WTC11 (cell line): ENCODE measurements around the gene SHMT1. TPM values are rescaled to one million over a fixed set of nuclear protein-coding genes. Genes with fewer than 3 reads are reported as not detected.

Experiments used
- ATAC-seq: fragments of 200-7000 bp; cut with Tn5 transposase; 2 replicates; pipeline ENCODE4 v1.10.0; 2021; ENCODE audit warnings: mild to moderate bottlenecking, moderate library complexity
- CTCF ChIA-PET: fragments of 300-600 bp; sonication (Branson Sonifier 250); formaldehyde crosslinking; loops from one replicate; lab custom pipeline; 2021; ENCODE audit warnings: antibody characterized with exemption; lab: Charles Lee
- POLR2A ChIA-PET: fragments of 350-600 bp; sonication (Branson Sonifier 250); formaldehyde crosslinking; loops from one replicate; lab custom pipeline; 2021; ENCODE audit warnings: antibody characterized with exemption; lab: Charles Lee
- DNase-seq: peaks from one replicate; pipeline ENCODE4 v3.0.0; 2021; ENCODE audit warnings: low spot score
- H3K27ac Mint-ChIP-seq: 2 replicates; pipeline ENCODE4 v1.8.0; 2021; ENCODE audit warnings: mixed read lengths
- H3K27me3 Mint-ChIP-seq: 2 replicates; pipeline ENCODE4 v1.8.0; 2021; ENCODE audit warnings: low read depth, mild to moderate bottlenecking, moderate library complexity, mixed read lengths
- H3K36me3 Mint-ChIP-seq: 2 replicates; pipeline ENCODE4 v1.8.0; 2021; ENCODE audit warnings: mixed read lengths
- H3K4me1 Mint-ChIP-seq: 2 replicates; pipeline ENCODE4 v1.8.0; 2022; ENCODE audit warnings: mixed read lengths
- H3K4me3 Mint-ChIP-seq: 2 replicates; pipeline ENCODE4 v1.8.0; 2021; ENCODE audit warnings: mild to moderate bottlenecking, moderate library complexity, mixed read lengths
- H3K9me3 Mint-ChIP-seq: 2 replicates; pipeline ENCODE4 v1.8.0; 2021; ENCODE audit warnings: mixed read lengths
- FOXJ3 ChIP-seq: sonication (generic); formaldehyde crosslinking; IDR thresholded peaks from 2 replicates; pipeline ENCODE4 v1.9.0; 2021; ENCODE audit warnings: missing genetic modification reagents, mild to moderate bottlenecking, borderline replicate concordance
- GTF2I ChIP-seq: fragments of 250-450 bp; sonication (Bioruptor Pico); conservative IDR thresholded peaks from 2 replicates; pipeline ENCODE4 v1.4.0; 2021; ENCODE audit warnings: mild to moderate bottlenecking
- IRF2 ChIP-seq: sonication (generic); formaldehyde crosslinking; IDR thresholded peaks from 2 replicates; pipeline ENCODE4 v1.8.0; 2022; ENCODE audit warnings: low read depth, missing genetic modification reagents, borderline replicate concordance
- JUN ChIP-seq: sonication (generic); formaldehyde crosslinking; IDR thresholded peaks from 2 replicates; pipeline ENCODE4 v1.8.0; 2023; ENCODE audit warnings: mild to moderate bottlenecking, missing genetic modification reagents
- MYBL2 ChIP-seq: sonication (generic); formaldehyde crosslinking; IDR thresholded peaks from 2 replicates; pipeline ENCODE4 v1.8.1; 2023; ENCODE audit warnings: mild to moderate bottlenecking, moderate library complexity, missing genetic modification reagents
- NFATC4 ChIP-seq: fragments of 250-450 bp; sonication (Bioruptor Pico); IDR thresholded peaks from 2 replicates; pipeline ENCODE4 v1.9.0; 2021; ENCODE audit warnings: mild to moderate bottlenecking
- NFYB ChIP-seq: sonication (generic); formaldehyde crosslinking; conservative IDR thresholded peaks from 2 replicates; pipeline ENCODE4 v1.8.0; 2022; ENCODE audit warnings: low read depth, missing genetic modification reagents
- NR3C1 ChIP-seq: sonication (generic); formaldehyde crosslinking; conservative IDR thresholded peaks from 2 replicates; pipeline ENCODE4 v1.8.1; 2023; ENCODE audit warnings: low read depth, mild to moderate bottlenecking, missing genetic modification reagents
- RORB ChIP-seq: fragments of 250-450 bp; sonication (Bioruptor Pico); IDR thresholded peaks from 2 replicates; pipeline ENCODE4 v1.9.0; 2021; ENCODE audit warnings: mild to moderate bottlenecking
- SOX15 ChIP-seq: fragments of 250-450 bp; sonication (Bioruptor Pico); IDR thresholded peaks from 2 replicates; pipeline ENCODE4 v1.9.0; 2021; ENCODE audit warnings: mild to moderate bottlenecking
- TCF7 ChIP-seq: sonication (generic); formaldehyde crosslinking; IDR thresholded peaks from 2 replicates; pipeline ENCODE4 v1.8.0; 2022; ENCODE audit warnings: mild to moderate bottlenecking, low read depth, missing genetic modification reagents, moderate library complexity
- TEAD1 ChIP-seq: sonication (generic); formaldehyde crosslinking; IDR thresholded peaks from 2 replicates; pipeline ENCODE4 v1.8.0; 2022; ENCODE audit warnings: mild to moderate bottlenecking, missing genetic modification reagents
- ZBTB21 ChIP-seq: sonication (generic); formaldehyde crosslinking; IDR thresholded peaks from 2 replicates; pipeline ENCODE4 v1.8.1; 2023; ENCODE audit warnings: mild to moderate bottlenecking, missing genetic modification reagents, borderline replicate concordance
- ZNF121 ChIP-seq: sonication (generic); formaldehyde crosslinking; IDR thresholded peaks from 2 replicates; pipeline ENCODE4 v1.8.0; 2023; ENCODE audit warnings: missing genetic modification reagents
- ZNF138 ChIP-seq: sonication (generic); formaldehyde crosslinking; conservative IDR thresholded peaks from 2 replicates; pipeline ENCODE4 v1.8.1; 2022; ENCODE audit warnings: mild to moderate bottlenecking, moderate library complexity, missing genetic modification reagents
- ZNF219 ChIP-seq: sonication (generic); formaldehyde crosslinking; IDR thresholded peaks from 2 replicates; pipeline ENCODE4 v1.8.0; 2023; ENCODE audit warnings: missing genetic modification reagents, mild to moderate bottlenecking, borderline replicate concordance
- total RNA-seq: library from RNA; stranded (reverse); gene quantifications from 3 replicates; pipeline ENCODE4 v1.2.3, GENCODE V29; 2021
- TF ChIP-seq, protein P1 (sequence below): fragments of 250-450 bp; sonication (Bioruptor Pico); IDR thresholded peaks from 2 replicates; pipeline ENCODE4 v1.9.0; 2021; ENCODE audit warnings: mild to moderate bottlenecking, borderline replicate concordance
- TF ChIP-seq, protein P2 (sequence below): sonication (generic); formaldehyde crosslinking; IDR thresholded peaks from 2 replicates; pipeline ENCODE4 v1.8.1; 2022; ENCODE audit warnings: low read depth, mild to moderate bottlenecking, moderate library complexity, missing genetic modification reagents, borderline replicate concordance
- TF ChIP-seq, protein P3 (sequence below): sonication (generic); formaldehyde crosslinking; IDR thresholded peaks from 2 replicates; pipeline ENCODE4 v1.8.1; 2022; ENCODE audit warnings: mild to moderate bottlenecking, missing genetic modification reagents, moderate library complexity, borderline replicate concordance
- TF ChIP-seq, protein P4 (sequence below): sonication (generic); formaldehyde crosslinking; IDR thresholded peaks from 2 replicates; pipeline ENCODE4 v1.8.1; 2023; ENCODE audit warnings: mild to moderate bottlenecking, missing genetic modification reagents, moderate library complexity
- TF ChIP-seq, protein P5 (sequence below): sonication (generic); formaldehyde crosslinking; IDR thresholded peaks from 2 replicates; pipeline ENCODE4 v1.8.1; 2023; ENCODE audit warnings: mild to moderate bottlenecking, missing genetic modification reagents
- TF ChIP-seq, protein P6 (sequence below): sonication (generic); formaldehyde crosslinking; IDR thresholded peaks from 2 replicates; pipeline ENCODE4 v1.8.1; 2023; ENCODE audit warnings: mild to moderate bottlenecking, missing genetic modification reagents, moderate library complexity
- TF ChIP-seq, protein P7 (sequence below): fragments of 250-450 bp; sonication (Bioruptor Pico); IDR thresholded peaks from 2 replicates; pipeline ENCODE4 v1.9.0; 2021; ENCODE audit warnings: moderate library complexity, mild to moderate bottlenecking, inconsistent platforms, borderline replicate concordance

The SHMT1 gene
- total RNA-seq, 1 experiment from 2014 or later: 49.2 TPM

DNA sequence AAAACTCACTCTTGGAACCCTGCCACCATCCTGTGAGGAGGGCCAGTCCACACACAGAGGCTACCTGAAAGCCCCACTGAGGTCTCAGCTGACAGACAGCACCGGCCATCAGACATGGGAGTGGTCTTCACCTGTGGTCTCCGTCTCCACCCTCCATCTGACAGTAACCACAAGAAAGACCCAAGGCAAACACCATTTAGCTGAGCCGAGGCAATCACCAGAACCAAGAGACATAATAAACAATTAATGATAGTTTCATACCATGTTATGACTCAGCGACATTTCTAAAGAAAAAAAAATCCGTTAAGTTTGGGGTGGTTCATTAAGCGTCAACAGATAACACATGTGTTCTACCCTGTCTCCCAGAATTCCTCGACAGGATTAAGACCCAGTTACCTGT lies 8.1 kb upstream of the SHMT1 start:
- H3K4me3 Mint-ChIP-seq: no peak overlapping the region
- TF ChIP-seq GTF2I (CRISPR knock-in tag) (no peak), IRF2 (no peak), ZNF138 (CRISPR knock-in tag) (no peak)
- TF ChIP-seq, protein P1, sequence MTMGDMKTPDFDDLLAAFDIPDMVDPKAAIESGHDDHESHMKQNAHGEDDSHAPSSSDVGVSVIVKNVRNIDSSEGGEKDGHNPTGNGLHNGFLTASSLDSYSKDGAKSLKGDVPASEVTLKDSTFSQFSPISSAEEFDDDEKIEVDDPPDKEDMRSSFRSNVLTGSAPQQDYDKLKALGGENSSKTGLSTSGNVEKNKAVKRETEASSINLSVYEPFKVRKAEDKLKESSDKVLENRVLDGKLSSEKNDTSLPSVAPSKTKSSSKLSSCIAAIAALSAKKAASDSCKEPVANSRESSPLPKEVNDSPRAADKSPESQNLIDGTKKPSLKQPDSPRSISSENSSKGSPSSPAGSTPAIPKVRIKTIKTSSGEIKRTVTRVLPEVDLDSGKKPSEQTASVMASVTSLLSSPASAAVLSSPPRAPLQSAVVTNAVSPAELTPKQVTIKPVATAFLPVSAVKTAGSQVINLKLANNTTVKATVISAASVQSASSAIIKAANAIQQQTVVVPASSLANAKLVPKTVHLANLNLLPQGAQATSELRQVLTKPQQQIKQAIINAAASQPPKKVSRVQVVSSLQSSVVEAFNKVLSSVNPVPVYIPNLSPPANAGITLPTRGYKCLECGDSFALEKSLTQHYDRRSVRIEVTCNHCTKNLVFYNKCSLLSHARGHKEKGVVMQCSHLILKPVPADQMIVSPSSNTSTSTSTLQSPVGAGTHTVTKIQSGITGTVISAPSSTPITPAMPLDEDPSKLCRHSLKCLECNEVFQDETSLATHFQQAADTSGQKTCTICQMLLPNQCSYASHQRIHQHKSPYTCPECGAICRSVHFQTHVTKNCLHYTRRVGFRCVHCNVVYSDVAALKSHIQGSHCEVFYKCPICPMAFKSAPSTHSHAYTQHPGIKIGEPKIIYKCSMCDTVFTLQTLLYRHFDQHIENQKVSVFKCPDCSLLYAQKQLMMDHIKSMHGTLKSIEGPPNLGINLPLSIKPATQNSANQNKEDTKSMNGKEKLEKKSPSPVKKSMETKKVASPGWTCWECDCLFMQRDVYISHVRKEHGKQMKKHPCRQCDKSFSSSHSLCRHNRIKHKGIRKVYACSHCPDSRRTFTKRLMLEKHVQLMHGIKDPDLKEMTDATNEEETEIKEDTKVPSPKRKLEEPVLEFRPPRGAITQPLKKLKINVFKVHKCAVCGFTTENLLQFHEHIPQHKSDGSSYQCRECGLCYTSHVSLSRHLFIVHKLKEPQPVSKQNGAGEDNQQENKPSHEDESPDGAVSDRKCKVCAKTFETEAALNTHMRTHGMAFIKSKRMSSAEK: no peak
- TF ChIP-seq, protein P2, sequence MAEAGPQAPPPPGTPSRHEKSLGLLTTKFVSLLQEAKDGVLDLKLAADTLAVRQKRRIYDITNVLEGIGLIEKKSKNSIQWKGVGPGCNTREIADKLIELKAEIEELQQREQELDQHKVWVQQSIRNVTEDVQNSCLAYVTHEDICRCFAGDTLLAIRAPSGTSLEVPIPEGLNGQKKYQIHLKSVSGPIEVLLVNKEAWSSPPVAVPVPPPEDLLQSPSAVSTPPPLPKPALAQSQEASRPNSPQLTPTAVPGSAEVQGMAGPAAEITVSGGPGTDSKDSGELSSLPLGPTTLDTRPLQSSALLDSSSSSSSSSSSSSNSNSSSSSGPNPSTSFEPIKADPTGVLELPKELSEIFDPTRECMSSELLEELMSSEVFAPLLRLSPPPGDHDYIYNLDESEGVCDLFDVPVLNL (CRISPR knock-in tag): no peak
- TF ChIP-seq, protein P3, sequence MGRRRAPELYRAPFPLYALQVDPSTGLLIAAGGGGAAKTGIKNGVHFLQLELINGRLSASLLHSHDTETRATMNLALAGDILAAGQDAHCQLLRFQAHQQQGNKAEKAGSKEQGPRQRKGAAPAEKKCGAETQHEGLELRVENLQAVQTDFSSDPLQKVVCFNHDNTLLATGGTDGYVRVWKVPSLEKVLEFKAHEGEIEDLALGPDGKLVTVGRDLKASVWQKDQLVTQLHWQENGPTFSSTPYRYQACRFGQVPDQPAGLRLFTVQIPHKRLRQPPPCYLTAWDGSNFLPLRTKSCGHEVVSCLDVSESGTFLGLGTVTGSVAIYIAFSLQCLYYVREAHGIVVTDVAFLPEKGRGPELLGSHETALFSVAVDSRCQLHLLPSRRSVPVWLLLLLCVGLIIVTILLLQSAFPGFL (CRISPR knock-in tag): no peak
- ATAC-seq (no peak), DNase-seq (no peak)
- peaks cover 13% of the 10 kb centered on the region for H3K9me3 Mint-ChIP-seq
- H3K4me1 Mint-ChIP-seq: no peaks in the 10 kb centered on the region
- ChIA-PET POLR2A (no interaction called here), CTCF (no interaction called here)
- H3K27me3 Mint-ChIP-seq: peaks cover 2% of the 10 kb centered on the region; the same call in 1 of the 2 replicates
- no peak overlapping the region for H3K27ac Mint-ChIP-seq
- H3K36me3 Mint-ChIP-seq: peaks cover 7% of the 10 kb centered on the region

DNA sequence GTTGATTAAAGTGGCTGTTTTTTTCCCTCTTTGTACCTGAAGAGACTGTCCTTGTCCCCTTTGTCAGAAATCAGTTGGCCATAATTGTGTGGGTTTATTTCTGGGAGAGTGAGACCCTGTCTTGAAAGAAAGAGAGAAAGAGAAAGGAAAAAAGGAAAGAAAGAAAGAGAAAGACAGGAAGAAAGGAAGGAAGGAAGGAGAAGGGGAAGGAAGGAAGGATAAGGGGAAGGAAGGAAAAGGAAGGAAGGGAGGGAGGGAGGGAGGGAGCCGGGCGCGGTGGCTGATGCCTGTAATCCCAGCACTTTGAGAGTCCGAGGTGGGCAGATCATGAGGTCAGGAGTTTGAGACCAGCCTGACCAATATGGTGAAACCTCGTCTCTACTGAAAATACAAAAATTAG lies 7.4 kb upstream of the SHMT1 start:
- POLR2A ChIA-PET: no interaction called here
- no peaks in the 10 kb centered on the region for H3K4me1 Mint-ChIP-seq
- DNase-seq (no peak), ATAC-seq (no peak)
- peaks cover 13% of the 10 kb centered on the region for H3K9me3 Mint-ChIP-seq
- TF ChIP-seq ZNF219 (CRISPR knock-in tag): no peak
- H3K36me3 Mint-ChIP-seq: peaks cover 7% of the 10 kb centered on the region
- H3K4me3 Mint-ChIP-seq: no peak overlapping the region
- CTCF ChIA-PET: no interaction called here
- H3K27me3 Mint-ChIP-seq: peaks cover 2% of the 10 kb centered on the region; the same call in 1 of the 2 replicates
- H3K27ac Mint-ChIP-seq: no peak overlapping the region

DNA sequence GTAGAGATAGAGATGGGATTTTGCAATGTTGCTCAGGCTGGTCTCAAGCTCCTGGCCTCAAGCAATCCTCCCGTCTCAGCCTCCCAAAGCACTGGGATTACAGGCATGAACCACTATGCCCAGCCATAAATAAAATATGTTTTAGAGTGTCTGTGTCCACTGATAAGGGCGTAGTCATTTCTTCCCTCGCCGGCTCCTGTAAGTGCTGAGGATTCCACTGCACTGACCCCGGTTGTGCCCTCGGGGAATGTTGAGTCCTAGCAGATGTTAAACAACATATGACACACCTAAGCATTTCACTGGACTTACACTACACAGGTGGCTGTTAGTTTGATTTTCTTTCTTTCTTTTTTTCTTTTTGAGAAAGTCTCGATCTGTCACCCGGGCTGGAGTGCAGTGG lies 5.6 kb upstream of the SHMT1 start:
- TF ChIP-seq, protein P4, sequence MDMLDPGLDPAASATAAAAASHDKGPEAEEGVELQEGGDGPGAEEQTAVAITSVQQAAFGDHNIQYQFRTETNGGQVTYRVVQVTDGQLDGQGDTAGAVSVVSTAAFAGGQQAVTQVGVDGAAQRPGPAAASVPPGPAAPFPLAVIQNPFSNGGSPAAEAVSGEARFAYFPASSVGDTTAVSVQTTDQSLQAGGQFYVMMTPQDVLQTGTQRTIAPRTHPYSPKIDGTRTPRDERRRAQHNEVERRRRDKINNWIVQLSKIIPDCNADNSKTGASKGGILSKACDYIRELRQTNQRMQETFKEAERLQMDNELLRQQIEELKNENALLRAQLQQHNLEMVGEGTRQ: no peak
- TF ChIP-seq JUN (CRISPR knock-in tag) (no peak), SOX15 (CRISPR knock-in tag) (no peak), GTF2I (CRISPR knock-in tag) (no peak), TEAD1 (no peak), ZBTB21 (CRISPR knock-in tag) (no peak), ZNF121 (no peak), FOXJ3 (CRISPR knock-in tag) (no peak), NFATC4 (CRISPR knock-in tag) (no peak), NFYB (CRISPR knock-in tag) (no peak), MYBL2 (no peak), NR3C1 (CRISPR knock-in tag) (no peak), RORB (CRISPR knock-in tag) (no peak), TCF7 (CRISPR knock-in tag) (no peak)
- TF ChIP-seq, protein P5, sequence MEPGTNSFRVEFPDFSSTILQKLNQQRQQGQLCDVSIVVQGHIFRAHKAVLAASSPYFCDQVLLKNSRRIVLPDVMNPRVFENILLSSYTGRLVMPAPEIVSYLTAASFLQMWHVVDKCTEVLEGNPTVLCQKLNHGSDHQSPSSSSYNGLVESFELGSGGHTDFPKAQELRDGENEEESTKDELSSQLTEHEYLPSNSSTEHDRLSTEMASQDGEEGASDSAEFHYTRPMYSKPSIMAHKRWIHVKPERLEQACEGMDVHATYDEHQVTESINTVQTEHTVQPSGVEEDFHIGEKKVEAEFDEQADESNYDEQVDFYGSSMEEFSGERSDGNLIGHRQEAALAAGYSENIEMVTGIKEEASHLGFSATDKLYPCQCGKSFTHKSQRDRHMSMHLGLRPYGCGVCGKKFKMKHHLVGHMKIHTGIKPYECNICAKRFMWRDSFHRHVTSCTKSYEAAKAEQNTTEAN (CRISPR knock-in tag): no peak
- TF ChIP-seq, protein P6, sequence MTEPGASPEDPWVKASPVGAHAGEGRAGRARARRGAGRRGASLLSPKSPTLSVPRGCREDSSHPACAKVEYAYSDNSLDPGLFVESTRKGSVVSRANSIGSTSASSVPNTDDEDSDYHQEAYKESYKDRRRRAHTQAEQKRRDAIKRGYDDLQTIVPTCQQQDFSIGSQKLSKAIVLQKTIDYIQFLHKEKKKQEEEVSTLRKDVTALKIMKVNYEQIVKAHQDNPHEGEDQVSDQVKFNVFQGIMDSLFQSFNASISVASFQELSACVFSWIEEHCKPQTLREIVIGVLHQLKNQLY (CRISPR knock-in tag): no peak
- TF ChIP-seq, protein P7, sequence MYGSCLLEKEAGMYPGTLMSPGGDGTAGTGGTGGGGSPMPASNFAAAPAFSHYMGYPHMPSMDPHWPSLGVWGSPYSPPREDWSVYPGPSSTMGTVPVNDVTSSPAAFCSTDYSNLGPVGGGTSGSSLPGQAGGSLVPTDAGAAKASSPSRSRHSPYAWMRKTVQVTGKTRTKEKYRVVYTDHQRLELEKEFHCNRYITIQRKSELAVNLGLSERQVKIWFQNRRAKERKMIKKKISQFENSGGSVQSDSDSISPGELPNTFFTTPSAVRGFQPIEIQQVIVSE (CRISPR knock-in tag): no peak
- TF ChIP-seq, all 79 proteins: peak for 0
- Mint-ChIP-seq H3K36me3 (no peaks in the 10 kb centered on the region), H3K27ac (no peak overlapping the region), H3K4me3 (no peak overlapping the region), H3K27me3 (peaks cover 2% of the 10 kb centered on the region; the same call in 1 of the 2 replicates), H3K9me3 (0 out of 2 replicates have a peak, but pooled peaks cover 3% of the 10 kb centered on the region), H3K4me1 (no peaks in the 10 kb centered on the region)
- POLR2A ChIA-PET: no interaction called here
- DNase-seq (no peak), ATAC-seq (no peak)
- CTCF ChIA-PET: no interaction called here
